Muscle layer of colon (tissue), 2 donors: ENCODE results near the gene TLN1.

ENCODE experiments used
- H3K27ac ChIP-seq: one replicate; pipeline ENCODE4 v1.7.0; 2013; ENCODE audit warnings: low read depth, mild to moderate bottlenecking, low read length, moderate library complexity
- H3K27me3 ChIP-seq, 2 donors: one replicate each; pipeline ENCODE4 v1.7.0; 2013; ENCODE audit warnings: low read length in 2 of 2, mild to moderate bottlenecking in 2 of 2; ENCODE audit not compliant: insufficient read depth in 2 of 2, control insufficient read depth in 1 of 2
- H3K36me3 ChIP-seq: one replicate; pipeline ENCODE4 v1.7.0; 2013; ENCODE audit warnings: mild to moderate bottlenecking, low read length; ENCODE audit not compliant: insufficient read depth
- H3K4me1 ChIP-seq: one replicate; pipeline ENCODE4 v1.7.0; 2013; ENCODE audit warnings: mild to moderate bottlenecking, low read length; ENCODE audit not compliant: insufficient read depth
- H3K4me3 ChIP-seq, 2 donors: one replicate each; pipeline ENCODE4 v1.7.0; 2013; ENCODE audit warnings: low read length in 2 of 2, low read depth in 1 of 2, mild to moderate bottlenecking in 1 of 2, moderate library complexity in 1 of 2
- H3K9ac ChIP-seq: one replicate; pipeline ENCODE4 v1.7.0; 2013; ENCODE audit warnings: low read length
- H3K9me3 ChIP-seq: one replicate; pipeline ENCODE4 v1.7.0; 2013; ENCODE audit warnings: mild to moderate bottlenecking, low read length
- donor health status: abdominal sarcoma.
- donor health status: Adenocarcinoma of cecum.

TLN1 gene

DNA sequence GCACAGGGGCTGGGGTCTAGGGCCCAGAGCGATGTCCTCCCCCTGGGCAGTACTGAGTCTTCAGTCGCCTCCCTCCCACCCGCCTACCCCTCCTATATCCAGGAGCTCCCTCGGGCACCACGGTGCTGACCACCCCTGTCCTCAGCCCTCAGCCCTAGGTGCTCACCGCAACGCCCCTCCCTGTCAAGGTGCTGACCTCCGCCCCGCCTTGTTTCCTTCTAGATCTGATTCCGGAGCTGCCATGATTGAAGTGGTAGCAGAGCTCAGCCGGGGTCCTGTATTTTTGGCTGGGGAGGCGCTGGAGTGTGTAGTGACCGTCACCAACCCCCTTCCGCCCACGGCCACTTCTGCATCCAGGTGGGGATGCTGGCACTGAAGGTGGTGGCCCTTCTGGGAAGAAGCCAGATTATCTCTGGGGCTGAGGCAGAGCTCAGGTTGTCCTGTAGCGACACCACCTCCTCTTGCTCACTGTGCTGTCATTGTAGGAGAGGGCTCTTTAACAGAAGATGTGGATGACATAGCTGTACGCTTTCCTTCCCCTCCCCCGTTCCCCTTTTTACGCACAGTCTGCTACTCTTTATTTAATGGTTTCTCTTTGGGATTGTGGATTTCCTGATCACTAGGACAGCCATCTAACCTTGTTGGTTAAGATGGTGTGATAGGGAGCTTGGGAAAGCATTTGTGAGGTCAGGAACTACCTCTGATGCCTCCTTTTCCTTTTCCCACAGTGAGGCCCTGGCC lies 17.7 kb upstream of the TLN1 start:
- Histone ChIP-seq H3K4me1 (peaks cover 32% of the 10 kb centered on the region), H3K27ac (peak overlapping the region; percentile 89), H3K36me3 (peaks cover 41% of the 10 kb centered on the region), H3K9me3 (no peaks in the 10 kb centered on the region), H3K27me3 (no peaks in the 10 kb centered on the region), H3K9ac (peak overlapping the region; percentile 89), H3K4me3 (peak overlapping the region; percentile 91 to 94)

GRCh38 chr9:35748858-35749514 lies 17.0 kb upstream of the TLN1 start, which contains the start of the genes GBA2 and RGP1:
GBA2 (minus strand) TSS chr9:35749228; CDS start chr9:35748704, 524 bp downstream.
RGP1 (plus strand) TSS chr9:35749287; CDS start chr9:35749756, 469 bp downstream.
- Histone ChIP-seq H3K27ac (peak within 1 kb of the TSS; percentile 93), H3K4me1 (peaks cover 32% of the 10 kb centered on the region), H3K36me3 (peaks cover 48% of the 10 kb centered on the region), H3K4me3 (peak within 1 kb of the TSS; percentile 91 to 94), H3K9ac (peak within 1 kb of the TSS; percentile 91), H3K9me3 (no peaks in the 10 kb centered on the region), H3K27me3 (no peaks in the 10 kb centered on the region)

- peak overlapping the region; percentile 91 to 94 for H3K4me3 ChIP-seq
- H3K27me3 ChIP-seq = no peaks in the 10 kb centered on the region
- peak overlapping the region; percentile 93 for H3K27ac ChIP-seq
- H3K4me1 ChIP-seq = peaks cover 32% of the 10 kb centered on the region
- peak overlapping the region; percentile 91 for H3K9ac ChIP-seq
- no peaks in the 10 kb centered on the region for H3K9me3 ChIP-seq
- H3K36me3 ChIP-seq = peaks cover 48% of the 10 kb centered on the region
These were observed 16.4 kb upstream of the TLN1 start for GRCh38 chr9:35748242-35748857.

DNA sequence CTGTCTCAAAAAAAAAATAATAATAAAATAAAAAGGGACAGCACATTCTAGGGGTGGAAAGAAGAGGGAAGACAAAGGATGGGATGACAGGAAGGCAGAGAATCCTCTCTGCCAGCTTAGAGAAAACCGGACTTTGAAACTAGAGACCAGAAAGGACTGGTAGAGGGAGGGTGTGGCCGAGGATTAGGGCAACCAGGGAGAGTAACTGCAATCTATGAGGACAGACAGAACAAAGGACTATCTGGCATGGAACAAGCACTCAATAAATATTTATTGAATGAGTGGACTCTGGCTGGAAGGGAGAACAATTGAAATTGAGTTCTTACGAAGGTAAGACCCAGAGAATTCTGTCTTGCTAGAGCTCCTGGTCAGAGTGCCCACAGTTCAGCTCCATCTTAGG lies 14.6 kb upstream of the TLN1 start:
- H3K27ac ChIP-seq = peak overlapping the region; percentile 67

DNA sequence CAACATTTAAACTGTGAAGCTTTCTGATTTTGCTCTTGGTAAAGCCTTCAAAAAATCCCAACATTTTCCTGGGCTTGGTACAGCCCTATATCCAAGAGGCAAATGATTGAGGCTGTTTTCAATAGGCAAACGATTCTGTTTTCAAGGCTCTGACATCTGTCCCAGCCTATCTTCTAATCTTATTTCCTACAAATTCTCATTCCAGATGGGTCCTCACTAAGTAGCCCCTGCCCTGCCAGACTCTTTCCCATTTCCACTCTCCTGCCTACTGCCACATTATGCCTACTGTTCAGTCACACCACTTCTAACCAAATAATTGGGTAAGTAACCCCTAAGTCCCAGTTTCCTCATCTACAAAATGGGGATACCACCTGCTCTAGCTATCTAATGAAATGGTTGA lies 13.6 kb upstream of the TLN1 start:
- H3K4me1 ChIP-seq = peaks cover 32% of the 10 kb centered on the region
- H3K4me3 ChIP-seq = peak overlapping the region in 1 of 2 donors; percentile 48
- H3K9ac ChIP-seq = peak overlapping the region; percentile 4

More for the DNA sequence above, 14.6 kb upstream of the TLN1 start:
- no peaks in the 10 kb centered on the region for H3K27me3 ChIP-seq
- peak overlapping the region; percentile 91 to 94 for H3K4me3 ChIP-seq
- no peaks in the 10 kb centered on the region for H3K9me3 ChIP-seq
- H3K36me3 ChIP-seq = peaks cover 48% of the 10 kb centered on the region
- H3K9ac ChIP-seq = peak overlapping the region; percentile 91
- H3K4me1 ChIP-seq = peaks cover 32% of the 10 kb centered on the region

GRCh38 chr9:35743880-35744518 lies 12.0 kb upstream of the TLN1 start:
- peaks cover 61% of the 10 kb centered on the region for H3K36me3 ChIP-seq
- H3K27ac ChIP-seq = peak overlapping the region; percentile 24
- H3K9ac ChIP-seq = no peak overlapping the region
- H3K27me3 ChIP-seq = no peaks in the 10 kb centered on the region
- H3K9me3 ChIP-seq = no peaks in the 10 kb centered on the region
- H3K4me1 ChIP-seq = peaks cover 23% of the 10 kb centered on the region
- H3K4me3 ChIP-seq = no peak overlapping the region

More for the DNA sequence above, 13.6 kb upstream of the TLN1 start:
- Histone ChIP-seq H3K36me3 (peaks cover 46% of the 10 kb centered on the region), H3K27me3 (no peaks in the 10 kb centered on the region), H3K9me3 (no peaks in the 10 kb centered on the region), H3K27ac (no peak overlapping the region)

- Histone ChIP-seq H3K27me3 (no peaks in the 10 kb centered on the region), H3K9ac (no peak overlapping the region), H3K27ac (peak overlapping the region; percentile 24), H3K36me3 (peaks cover 66% of the 10 kb centered on the region), H3K4me3 (no peak overlapping the region), H3K9me3 (no peaks in the 10 kb centered on the region), H3K4me1 (peaks cover 23% of the 10 kb centered on the region)
These were observed 11.5 kb upstream of the TLN1 start for GRCh38 chr9:35743452-35743851.

DNA sequence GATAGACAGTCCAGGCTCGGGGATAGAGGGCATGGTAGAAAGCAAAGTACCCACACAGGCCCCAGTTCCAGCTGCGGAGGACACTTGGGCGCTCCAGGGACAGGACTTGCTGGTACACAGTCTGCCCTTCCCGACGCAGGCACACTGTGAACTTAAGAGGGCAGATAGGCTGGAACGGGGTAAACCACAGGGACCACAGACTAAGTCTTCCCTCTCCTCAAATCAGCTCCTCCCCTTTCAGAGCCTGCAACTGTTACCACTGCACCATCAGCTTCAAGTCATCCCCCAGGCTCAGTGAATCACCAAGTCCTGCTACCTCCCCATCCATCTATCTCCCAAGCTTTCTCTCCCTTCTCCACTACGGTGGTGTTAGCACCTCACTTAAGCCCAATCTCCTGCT lies 9.7 kb upstream of the TLN1 start:
- Histone ChIP-seq H3K9me3 (no peaks in the 10 kb centered on the region), H3K36me3 (peaks cover 83% of the 10 kb centered on the region), H3K9ac (no peak overlapping the region), H3K4me1 (peaks cover 13% of the 10 kb centered on the region), H3K27me3 (no peaks in the 10 kb centered on the region), H3K27ac (no peak overlapping the region), H3K4me3 (no peak overlapping the region)

- Histone ChIP-seq H3K4me3 (no peak overlapping the region), H3K36me3 (peaks cover 94% of the 10 kb centered on the region), H3K27me3 (no peaks in the 10 kb centered on the region), H3K4me1 (no peaks in the 10 kb centered on the region), H3K27ac (no peak overlapping the region), H3K9ac (no peak overlapping the region), H3K9me3 (no peaks in the 10 kb centered on the region)
These were observed 8.2 kb upstream of the TLN1 start for GRCh38 chr9:35740243-35740642.

GRCh38 chr9:35738924-35739323 lies 6.9 kb upstream of the TLN1 start:
- H3K27ac ChIP-seq = no peak overlapping the region
- peaks cover 95% of the 10 kb centered on the region for H3K36me3 ChIP-seq
- H3K27me3 ChIP-seq = no peaks in the 10 kb centered on the region
- H3K4me3 ChIP-seq = no peak overlapping the region
- peaks cover 6% of the 10 kb centered on the region for H3K4me1 ChIP-seq
- no peaks in the 10 kb centered on the region for H3K9me3 ChIP-seq
- H3K9ac ChIP-seq = no peak overlapping the region

DNA sequence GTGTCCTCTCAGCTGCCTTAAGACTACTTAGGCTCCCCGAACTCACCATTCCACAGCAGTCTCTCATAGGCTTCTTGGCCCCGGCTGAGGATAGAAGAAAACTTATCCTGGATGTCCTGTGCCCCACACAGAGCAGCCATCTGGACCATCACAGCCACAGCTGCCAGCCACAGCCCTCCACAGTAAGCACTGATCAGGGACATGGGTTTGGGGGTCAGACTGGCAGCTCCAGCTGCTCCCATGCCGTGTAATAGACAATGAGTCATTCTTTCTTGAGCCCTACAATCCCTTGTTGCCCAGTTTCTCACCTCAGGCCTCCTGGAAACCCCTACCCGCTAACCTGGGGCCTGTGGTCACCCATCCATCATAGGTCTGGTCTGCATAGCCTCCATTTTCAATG lies 6.2 kb upstream of the TLN1 start:
- no peak overlapping the region for H3K4me3 ChIP-seq
- no peak overlapping the region for H3K9ac ChIP-seq
- H3K9me3 ChIP-seq = no peaks in the 10 kb centered on the region
- H3K27me3 ChIP-seq = no peaks in the 10 kb centered on the region
- H3K4me1 ChIP-seq = peaks cover 14% of the 10 kb centered on the region
- H3K27ac ChIP-seq = no peak overlapping the region
- H3K36me3 ChIP-seq = peaks cover 87% of the 10 kb centered on the region
